Activated CD8-positive, alpha-beta memory T cell treated with anti-CD3 and anti-CD28 coated beads, Interleukin-2, amount 50 U/mL, for 48 hours (primary cell): ENCODE results near the gene NAIF1.
A peak's percentile ranks its signal among the peaks of the same experiment; 100 is the strongest.
"Not testable (repeated sequence)": the region's sequence is repeated elsewhere in the genome, so short reads cannot be mapped to it uniquely, and the experiment has no call there.

ENCODE experiments used
- DNase-seq: peaks from one replicate; pipeline ENCODE4 v3.0.0-alpha.2; 2020

Gene NAIF1

GRCh38 chr9:128082151-128082550 is 15.0 kb upstream of the NAIF1 start:
- DNase-seq: no peak

- DNase-seq: no peak
Measured at GRCh38 chr9:128081056-128081455, 13.9 kb upstream of the NAIF1 start.

GRCh38 chr9:128080206-128080605 is 13.1 kb upstream of the NAIF1 start:
- DNase-seq: no peak

- DNase-seq: no peak
Measured at GRCh38 chr9:128078504-128079434, 11.6 kb upstream of the NAIF1 start.

- no peak for DNase-seq
Measured at GRCh38 chr9:128077847-128078503, 10.9 kb upstream of the NAIF1 start.

- no peak for DNase-seq
Measured at GRCh38 chr9:128073253-128073886, 6.2 kb upstream of the NAIF1 start.

- DNase-seq: no peak
Measured at GRCh38 chr9:128072144-128073021, 5.3 kb upstream of the NAIF1 start.

- not testable (repeated sequence) for DNase-seq
Measured at GRCh38 chr9:128071475-128071874, 4.4 kb upstream of the NAIF1 start.

- DNase-seq: no peak
Measured at GRCh38 chr9:128070874-128071273, 3.8 kb upstream of the NAIF1 start.

GRCh38 chr9:128068386-128069205 is 1.5 kb upstream of the NAIF1 start:
- DNase-seq: peak; percentile 61

- peak; percentile 100 for DNase-seq
Measured at GRCh38 chr9:128067645-128068385, 695 bp upstream of the NAIF1 start, which contains the start of gene SLC25A25. Gene SLC25A25, plus strand, starts transcription at chr9:128068232. Its CDS starts 88 bp downstream, at chr9:128068320.

GRCh38 chr9:128065907-128066712 is 1.0 kb downstream of the NAIF1 start:
- peak; percentile 59 for DNase-seq

GRCh38 chr9:128062846-128063831 is 4.0 kb downstream of the NAIF1 start:
- no peak for DNase-seq

GRCh38 chr9:128062279-128062678 is 4.8 kb downstream of the NAIF1 start:
- DNase-seq: no peak

GRCh38 chr9:128061275-128061960 is 5.7 kb downstream of the NAIF1 start:
- no peak for DNase-seq

GRCh38 chr9:128059365-128059983 is 7.6 kb downstream of the NAIF1 start:
- DNase-seq: no peak

GRCh38 chr9:128057724-128058409 is 9.3 kb downstream of the NAIF1 start:
- no peak for DNase-seq
